Sigmoid colon (tissue), 4 donors: ENCODE results near the gene ESCO1.

Experiments
- CTCF ChIP-seq, 4 experiments: fragments of 450-650 bp in 3 of 4; fragments of 200-600 bp in 1 of 4; IDR thresholded peaks; one replicate each; pipeline ENCODE4 v1.5.1; 2016 to 2019; ENCODE audit warnings: antibody characterized with exemption in 4 of 4, mild to moderate bottlenecking in 3 of 4, moderate library complexity in 2 of 4
- EP300 ChIP-seq, 4 donors: sonication (generic); formaldehyde crosslinking; IDR thresholded peaks; one replicate each; pipeline ENCODE4 v1.6.1; 2017; ENCODE audit warnings: antibody characterized with exemption in 4 of 4
- POLR2A ChIP-seq, 2 donors: fragments of 450-650 bp; IDR thresholded peaks; one replicate each; pipeline ENCODE4 v1.6.1; 2016; ENCODE audit warnings: antibody characterized with exemption in 2 of 2, mild to moderate bottlenecking in 2 of 2, moderate library complexity in 2 of 2
- POLR2AphosphoS5 ChIP-seq, 4 donors: sonication (generic); formaldehyde crosslinking; IDR thresholded peaks; one replicate each; pipeline ENCODE4 v1.6.1; 2017; ENCODE audit warnings: antibody characterized with exemption in 4 of 4

GRCh38 chr18:21546423-21546822 is 54.1 kb downstream of the ESCO1 start:
- no peak for TF ChIP-seq CTCF (IDR thresholded peaks at IDR 0.05)
- no peak for TF ChIP-seq POLR2AphosphoS5 (IDR thresholded peaks at IDR 0.05)
- no peak for TF ChIP-seq POLR2A (IDR thresholded peaks at IDR 0.05)
- no peak for TF ChIP-seq EP300 (IDR thresholded peaks at IDR 0.05)
